SK-N-MC (cell line): ENCODE data around the gene CARD14.

Experiments
- EZH2 ChIP-seq: fragments of 200-600 bp; sonication (generic); IDR thresholded peaks from one replicate; pipeline ENCODE4 v1.6.1; 2017; ENCODE audit warnings: antibody characterized with exemption
- POLR2AphosphoS5 ChIP-seq: IDR thresholded peaks from 2 replicates; pipeline ENCODE4 v1.6.1; 2012; ENCODE audit warnings: mild to moderate bottlenecking, low read depth, low read length, borderline replicate concordance

DNA sequence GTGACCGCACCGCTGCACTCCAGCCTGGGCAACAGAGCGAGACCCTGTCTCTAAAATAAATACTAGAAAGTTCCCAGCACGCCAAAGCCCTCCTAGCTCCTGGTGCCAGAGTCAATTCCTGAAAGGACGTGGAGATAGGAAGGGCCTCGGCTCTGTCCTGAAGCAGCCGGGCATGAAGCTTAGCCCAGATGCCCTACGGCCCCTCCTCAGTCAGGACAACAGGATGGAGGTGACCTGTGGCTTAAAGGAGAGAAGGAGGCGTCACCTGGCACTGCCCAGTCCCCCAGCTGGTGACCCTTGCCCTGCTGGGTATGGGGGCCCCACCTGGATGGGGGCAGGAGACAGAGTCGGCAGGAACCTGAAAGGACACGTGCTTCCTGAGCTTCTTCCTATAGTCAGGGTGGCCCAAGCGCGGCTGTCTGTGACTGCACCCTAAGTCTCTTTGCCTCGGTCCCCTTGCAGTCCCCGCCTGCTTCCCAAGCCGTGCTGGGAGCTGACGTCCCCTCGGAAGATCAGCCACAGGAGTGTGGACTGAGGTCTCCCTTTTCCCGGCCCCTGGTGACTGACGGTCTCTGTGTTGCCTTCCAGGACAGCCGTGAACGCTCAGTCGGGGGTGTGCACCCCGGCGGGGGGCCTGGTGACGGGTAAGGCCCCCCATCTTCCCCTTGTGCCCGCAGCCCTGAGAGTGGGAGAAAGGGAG, 75.9 kb downstream of the CARD14 start:
- TF ChIP-seq EZH2 = no peak
- TF ChIP-seq POLR2AphosphoS5 = no peak
